ENCODE results near the gene ARHGEF11.

DNA sequence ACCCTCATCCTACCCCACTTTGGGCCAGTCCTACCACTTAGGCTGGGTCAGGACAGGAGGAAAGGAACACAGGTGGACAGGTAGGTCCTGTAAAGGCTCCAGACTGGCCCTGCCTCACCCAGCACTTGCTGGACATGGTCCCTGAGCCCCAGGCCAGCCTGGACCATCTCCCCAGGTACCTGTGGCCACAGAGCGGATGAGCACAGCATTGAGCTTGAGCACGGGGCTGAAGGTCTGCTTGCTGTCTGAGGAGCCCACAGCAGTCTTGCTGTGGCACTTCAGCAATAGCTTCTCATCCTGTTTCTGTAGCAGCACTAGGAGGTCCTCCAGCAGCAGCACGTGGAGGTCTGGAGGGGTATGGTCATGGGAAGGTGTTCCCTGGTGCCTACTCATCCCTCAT, 101.8 kb downstream of the ARHGEF11 start:
- TF ChIP-seq, protein P1, sequence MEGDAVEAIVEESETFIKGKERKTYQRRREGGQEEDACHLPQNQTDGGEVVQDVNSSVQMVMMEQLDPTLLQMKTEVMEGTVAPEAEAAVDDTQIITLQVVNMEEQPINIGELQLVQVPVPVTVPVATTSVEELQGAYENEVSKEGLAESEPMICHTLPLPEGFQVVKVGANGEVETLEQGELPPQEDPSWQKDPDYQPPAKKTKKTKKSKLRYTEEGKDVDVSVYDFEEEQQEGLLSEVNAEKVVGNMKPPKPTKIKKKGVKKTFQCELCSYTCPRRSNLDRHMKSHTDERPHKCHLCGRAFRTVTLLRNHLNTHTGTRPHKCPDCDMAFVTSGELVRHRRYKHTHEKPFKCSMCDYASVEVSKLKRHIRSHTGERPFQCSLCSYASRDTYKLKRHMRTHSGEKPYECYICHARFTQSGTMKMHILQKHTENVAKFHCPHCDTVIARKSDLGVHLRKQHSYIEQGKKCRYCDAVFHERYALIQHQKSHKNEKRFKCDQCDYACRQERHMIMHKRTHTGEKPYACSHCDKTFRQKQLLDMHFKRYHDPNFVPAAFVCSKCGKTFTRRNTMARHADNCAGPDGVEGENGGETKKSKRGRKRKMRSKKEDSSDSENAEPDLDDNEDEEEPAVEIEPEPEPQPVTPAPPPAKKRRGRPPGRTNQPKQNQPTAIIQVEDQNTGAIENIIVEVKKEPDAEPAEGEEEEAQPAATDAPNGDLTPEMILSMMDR (IDR thresholded peaks at IDR 0.05): no peak
- no peak for TF ChIP-seq POLR2A (IDR thresholded peaks at IDR 0.05)

Data from Peyer's patch (tissue), 4 donors.